Natural killer cell (primary cell): ENCODE measurements around the gene CD46. TPM values are rescaled to one million over a fixed set of nuclear protein-coding genes. Genes with fewer than 3 reads are reported as not detected.

Source experiments
- ATAC-seq, 3 donors: fragments of 150-1000 bp in 2 of 3; fragments of 200-7000 bp in 1 of 3; cut with Tn5 transposase; 1 replicate in 1 of 3; 2 replicates in 2 of 3; pipeline ENCODE4 v1.10.0; 2021; ENCODE audit warnings: mild to moderate bottlenecking in 2 of 3, moderate library complexity in 2 of 3
- DNase-seq, 2 donors: peaks; one replicate each; pipeline versions ENCODE4 v3.0.0 to v3.0.0-alpha.2; 2013 to 2021; ENCODE audit warnings: mixed read lengths in 1 of 2
- H3K27ac ChIP-seq: one replicate; pipeline ENCODE4 v1.5.1; 2013; ENCODE audit warnings: mild to moderate bottlenecking, low read length
- H3K27me3 ChIP-seq: one replicate; pipeline ENCODE4 v1.6.1; 2013; ENCODE audit warnings: low read length; ENCODE audit not compliant: control insufficient read depth, insufficient read depth
- H3K36me3 ChIP-seq: one replicate; pipeline ENCODE4 v1.6.1; 2013; ENCODE audit warnings: low read length; ENCODE audit not compliant: control insufficient read depth, insufficient read depth
- H3K4me1 ChIP-seq: one replicate; pipeline ENCODE4 v1.6.1; 2013; ENCODE audit warnings: low read length; ENCODE audit not compliant: control insufficient read depth, insufficient read depth
- H3K4me3 ChIP-seq: one replicate; pipeline ENCODE4 v1.5.1; 2013; ENCODE audit warnings: low read length
- H3K9me3 ChIP-seq: one replicate; pipeline ENCODE4 v1.6.1; 2013; ENCODE audit warnings: low read length; ENCODE audit not compliant: control insufficient read depth, insufficient read depth
- H3K27ac Mint-ChIP-seq, 2 donors: one replicate each; pipeline ENCODE4 v1.8.0; 2022; ENCODE audit warnings: mild to moderate bottlenecking in 2 of 2, mixed read lengths in 2 of 2, moderate library complexity in 1 of 2
- H3K27me3 Mint-ChIP-seq, 2 donors: one replicate each; pipeline ENCODE4 v1.8.0; 2022; ENCODE audit warnings: low read depth in 2 of 2, mixed read lengths in 2 of 2
- H3K36me3 Mint-ChIP-seq: one replicate; pipeline ENCODE4 v1.8.0; 2022; ENCODE audit warnings: mixed read lengths
- H3K4me1 Mint-ChIP-seq, 2 donors: one replicate each; pipeline ENCODE4 v1.8.0; 2022; ENCODE audit warnings: mixed read lengths in 2 of 2
- H3K4me3 Mint-ChIP-seq: one replicate; pipeline ENCODE4 v1.8.0; 2022; ENCODE audit warnings: mild to moderate bottlenecking, moderate library complexity, mixed read lengths
- H3K9me3 Mint-ChIP-seq, 2 donors: one replicate each; pipeline ENCODE4 v1.8.0; 2022; ENCODE audit warnings: mixed read lengths in 2 of 2
- CTCF ChIP-seq: fragments of 200-600 bp; IDR thresholded peaks from one replicate; pipeline ENCODE4 v1.8.0; 2022; ENCODE audit warnings: antibody characterized with exemption
- WGBS: methylation state at CpG from one replicate; pipeline ENCODE4 v1.1.7; 2013; ENCODE audit warnings: missing lambda C conversion rate; ENCODE audit not compliant: insufficient coverage; 5-methylcytosine and 5-hydroxymethylcytosine counted together
- intact Hi-C: fragments of 100-400 bp; cut with micrococcal nuclease; formaldehyde crosslinking; loops from one replicate; pipeline ENCODE4 v1.14.2; 2022
- total RNA-seq, 4 donors: library from RNA; stranded (reverse); fragments of 120-200 nt in 1 of 4; gene quantifications; one replicate each; pipeline versions ENCODE4 v1.2.3 to v1.2.4, GENCODE V29; 2013 to 2022

CD46 gene
- total RNA-seq, 3 donors from 2014 or later (not counting 1 experiment from before 2014, with no cell fraction given): 110 to 126 (median 124) TPM

GRCh38 chr1:207815913-207816291 lies 64.0 kb downstream of the CD46 start:
- H3K27ac Mint-ChIP-seq: peak overlapping the region in 1 of 2 donors; percentile 65
- 49% methylated on average over 2 of the region's 2 CpGs for WGBS
- intact Hi-C loops: no loop called here
- no peaks in the 10 kb centered on the region for H3K9me3 Mint-ChIP-seq
- TF ChIP-seq CTCF: no peak
- Histone ChIP-seq H3K4me1 (peaks cover 8% of the 10 kb centered on the region), H3K27ac (no peak overlapping the region), H3K4me3 (no peak overlapping the region), H3K27me3 (no peaks in the 10 kb centered on the region), H3K36me3 (peaks cover 36% of the 10 kb centered on the region), H3K9me3 (no peaks in the 10 kb centered on the region)
- peak in 1 of 2 donors; percentile 40 for DNase-seq
- H3K27me3 Mint-ChIP-seq: no peaks in the 10 kb centered on the region
- peaks cover 48 to 68% of the 10 kb centered on the region in 2 donors for H3K4me1 Mint-ChIP-seq
- no peak overlapping the region for H3K4me3 Mint-ChIP-seq
- peak in 1 of 3 donors; percentile 20 for ATAC-seq
- H3K36me3 Mint-ChIP-seq: no peaks in the 10 kb centered on the region

GRCh38 chr1:207817166-207817565 lies 65.3 kb downstream of the CD46 start:
- DNase-seq (no peak), ATAC-seq (no peak)
- Histone ChIP-seq H3K4me3 (no peak overlapping the region), H3K36me3 (peaks cover 35% of the 10 kb centered on the region), H3K4me1 (peaks cover 13% of the 10 kb centered on the region), H3K27ac (no peak overlapping the region), H3K27me3 (no peaks in the 10 kb centered on the region), H3K9me3 (no peaks in the 10 kb centered on the region)
- H3K36me3 Mint-ChIP-seq: no peaks in the 10 kb centered on the region
- H3K27ac Mint-ChIP-seq: no peak overlapping the region
- H3K9me3 Mint-ChIP-seq: no peaks in the 10 kb centered on the region
- TF ChIP-seq CTCF: no peak
- H3K27me3 Mint-ChIP-seq: no peaks in the 10 kb centered on the region
- peaks cover 48 to 67% of the 10 kb centered on the region in 2 donors for H3K4me1 Mint-ChIP-seq
- H3K4me3 Mint-ChIP-seq: no peak overlapping the region
- 97% methylated on average over 7 of the region's 7 CpGs for WGBS
- intact Hi-C loops: no loop called here

- Mint-ChIP-seq H3K27ac (peak overlapping the region in 1 of 2 donors; percentile 58), H3K9me3 (no peaks in the 10 kb centered on the region), H3K4me1 (peaks cover 56 to 70% of the 10 kb centered on the region in 2 donors), H3K36me3 (no peaks in the 10 kb centered on the region), H3K4me3 (no peak overlapping the region), H3K27me3 (no peaks in the 10 kb centered on the region)
- no peak overlapping the region for H3K27ac ChIP-seq
- peaks cover 16% of the 10 kb centered on the region for H3K4me1 ChIP-seq
- TF ChIP-seq CTCF: no peak
- intact Hi-C loops: no loop called here
- H3K9me3 ChIP-seq: no peaks in the 10 kb centered on the region
- peaks cover 31% of the 10 kb centered on the region for H3K36me3 ChIP-seq
- H3K4me3 ChIP-seq: no peak overlapping the region
- ATAC-seq: no peak
- H3K27me3 ChIP-seq: no peaks in the 10 kb centered on the region
- no peak for DNase-seq
- 98% methylated on average over 29 of the region's 48 CpGs for WGBS
Observed at GRCh38 chr1:207817778-207818751, 66.2 kb downstream of the CD46 start.
